GM18909 (cell line): Measurements from ENCODE around the gene DNAJC24.

Experiments used
- ATAC-seq: cut with Tn5 transposase; IDR thresholded peaks from one replicate; pipeline ENCODE4 v1.9.1; 2021; ENCODE audit warnings: mild to moderate bottlenecking; ENCODE audit not compliant: unreplicated experiment, poor library complexity

The DNAJC24 gene

GRCh38 chr11:31478223-31478590 lies 108.5 kb downstream of the DNAJC24 start:
- ATAC-seq, result no peak

DNA sequence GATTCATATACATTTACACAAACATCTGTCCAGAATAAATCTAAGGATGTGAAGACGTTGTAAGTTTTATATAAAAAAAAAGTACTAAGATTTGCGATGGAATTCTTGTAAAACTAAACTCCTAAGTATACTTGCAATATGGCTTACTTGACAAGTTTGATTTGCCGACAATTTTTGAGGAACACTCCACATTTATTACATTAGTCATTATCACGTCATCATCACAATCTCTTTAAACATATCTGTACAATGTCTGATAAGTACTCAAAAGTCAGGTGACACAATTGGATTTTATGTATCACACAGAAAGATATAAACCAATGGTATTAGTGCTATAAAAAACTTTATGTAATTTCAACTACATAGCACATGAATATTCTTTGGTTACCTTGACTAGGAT lies 109.4 kb downstream of the DNAJC24 start:
- no peak for ATAC-seq

DNA sequence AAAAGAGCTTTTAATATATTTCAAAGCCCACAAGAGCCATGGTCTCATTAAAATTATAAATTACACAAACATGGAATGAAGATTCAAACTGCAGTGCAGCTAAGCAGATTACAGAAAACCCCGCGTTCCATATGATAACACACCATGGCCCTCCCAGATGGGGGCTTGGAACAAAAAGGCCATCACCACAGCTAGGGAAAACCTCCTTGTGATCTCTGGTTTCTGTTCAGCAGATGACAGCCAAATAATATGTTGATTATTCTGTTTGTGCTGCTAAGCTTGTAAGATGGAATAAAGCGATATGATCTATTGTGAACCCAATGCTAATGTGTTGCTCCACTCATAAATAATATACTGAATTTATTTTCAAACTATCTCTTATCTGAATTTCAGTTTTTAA lies 111.3 kb downstream of the DNAJC24 start:
- no peak for ATAC-seq
